ENCODE measurements around the gene TMEM259. TPM values are rescaled to one million over a fixed set of nuclear protein-coding genes. Genes with fewer than 3 reads are reported as not detected.
A peak's percentile ranks its signal among the peaks of the same experiment; 100 is the strongest.

Gene TMEM259
- total and polyA plus RNA-seq, 2 of the 8 experiments (the other 6 are each of a cell fraction or from before 2014, with no cell fraction given), result 140 to 243 TPM

DNA sequence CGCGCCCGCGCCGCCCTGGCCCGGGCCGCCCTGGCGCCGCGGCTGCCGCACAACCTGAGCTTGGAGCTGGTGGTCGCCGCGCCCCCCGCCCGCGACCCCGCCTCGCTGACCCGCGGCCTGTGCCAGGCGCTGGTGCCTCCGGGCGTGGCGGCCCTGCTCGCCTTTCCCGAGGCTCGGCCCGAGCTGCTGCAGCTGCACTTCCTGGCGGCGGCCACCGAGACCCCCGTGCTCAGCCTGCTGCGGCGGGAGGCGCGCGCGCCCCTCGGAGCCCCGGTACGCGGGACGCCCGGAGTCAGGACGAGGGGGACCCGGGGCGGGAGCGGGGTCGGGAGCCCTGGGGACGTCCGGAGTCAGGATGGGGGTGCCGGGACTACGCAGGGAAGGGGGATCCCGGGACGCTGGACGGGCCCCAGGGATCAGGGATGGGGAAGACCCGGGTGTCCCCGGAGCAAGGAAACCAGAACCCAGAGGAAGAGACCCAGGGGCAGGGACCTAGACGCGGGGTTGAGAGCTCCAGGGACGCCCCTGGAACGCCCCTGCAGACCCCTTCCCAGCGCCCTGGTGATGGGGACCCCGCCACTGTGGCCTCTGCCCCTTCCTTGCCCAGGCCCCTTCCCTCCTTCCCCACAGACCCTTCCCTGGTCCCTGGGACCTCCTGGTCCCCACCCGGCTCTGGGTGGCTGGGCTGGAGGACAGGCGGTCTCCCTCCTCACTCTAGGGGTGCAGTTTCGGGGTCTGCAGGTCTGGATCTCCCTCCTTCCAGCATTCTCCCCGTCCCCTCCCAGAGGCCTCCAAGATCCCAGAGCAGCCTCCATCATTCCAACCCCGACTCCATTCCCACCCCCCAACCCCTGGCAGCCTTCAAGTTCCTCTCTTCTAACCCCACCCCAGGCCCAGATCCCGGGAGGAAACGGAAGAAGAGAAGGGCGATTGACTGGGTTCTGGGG lies 20.1 kb downstream of the TMEM259 start (continued):
- TF ChIP-seq RNF2 (IDR thresholded peaks at IDR 0.05; ENCODE audit: borderline replicate concordance, low read depth, low read length, missing control alignments, poor library complexity, severe bottlenecking) (peak; percentile 2), NANOG (IDR thresholded peaks at IDR 0.05; ENCODE audit: insufficient read depth, low read depth, low read length, poor library complexity, severe bottlenecking) (no peak), SP2 (IDR thresholded peaks at IDR 0.05; ENCODE audit: low read length) (no peak), RAD21 (IDR thresholded peaks at IDR 0.05 in 1 of 2, conservative IDR thresholded peaks at IDR 0.05 in 1 of 2; ENCODE audit: low read depth in 2 of 2, low read length in 2 of 2) (no peak), SAP30 (IDR thresholded peaks at IDR 0.05; ENCODE audit: insufficient read depth, insufficient replicate concordance, low read length) (no peak), SIRT6 (IDR thresholded peaks at IDR 0.05; ENCODE audit: low read length) (no peak), POLR2A (IDR thresholded peaks at IDR 0.05; ENCODE audit: control extremely low read depth in 1 of 2, low read depth in 2 of 2, low read length in 2 of 2) (no peak), SUZ12 (IDR thresholded peaks at IDR 0.05; ENCODE audit: low read length) (peak; percentile 51; the same call in 1 of the 2 replicates)
- TF ChIP-seq, protein P1, sequence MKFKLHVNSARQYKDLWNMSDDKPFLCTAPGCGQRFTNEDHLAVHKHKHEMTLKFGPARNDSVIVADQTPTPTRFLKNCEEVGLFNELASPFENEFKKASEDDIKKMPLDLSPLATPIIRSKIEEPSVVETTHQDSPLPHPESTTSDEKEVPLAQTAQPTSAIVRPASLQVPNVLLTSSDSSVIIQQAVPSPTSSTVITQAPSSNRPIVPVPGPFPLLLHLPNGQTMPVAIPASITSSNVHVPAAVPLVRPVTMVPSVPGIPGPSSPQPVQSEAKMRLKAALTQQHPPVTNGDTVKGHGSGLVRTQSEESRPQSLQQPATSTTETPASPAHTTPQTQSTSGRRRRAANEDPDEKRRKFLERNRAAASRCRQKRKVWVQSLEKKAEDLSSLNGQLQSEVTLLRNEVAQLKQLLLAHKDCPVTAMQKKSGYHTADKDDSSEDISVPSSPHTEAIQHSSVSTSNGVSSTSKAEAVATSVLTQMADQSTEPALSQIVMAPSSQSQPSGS (IDR thresholded peaks at IDR 0.05; ENCODE audit: low read length), result no peak
- TF ChIP-seq, protein P2, sequence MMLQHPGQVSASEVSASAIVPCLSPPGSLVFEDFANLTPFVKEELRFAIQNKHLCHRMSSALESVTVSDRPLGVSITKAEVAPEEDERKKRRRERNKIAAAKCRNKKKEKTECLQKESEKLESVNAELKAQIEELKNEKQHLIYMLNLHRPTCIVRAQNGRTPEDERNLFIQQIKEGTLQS (IDR thresholded peaks at IDR 0.05; ENCODE audit: insufficient read depth, low read depth, low read length), result no peak

Measured in H1 (cell line).